A549 (cell line): ENCODE data around the gene ELF4.

Experiments
- CEBPB ChIP-seq, 2 experiments: fragments of >200 bp in 1 of 2; sonication (Bioruptor Twin) in 1 of 2; formaldehyde crosslinking in 1 of 2; IDR thresholded peaks; 2 replicates each; pipeline ENCODE4 v1.6.1; 2012 to 2016
- HOXA7 ChIP-seq: fragments of 250-450 bp; sonication (Bioruptor Pico); IDR thresholded peaks from 2 replicates; pipeline ENCODE4 v1.5.0; 2020; ENCODE audit warnings: mild to moderate bottlenecking, moderate library complexity
- JUNB ChIP-seq: fragments of >200 bp; sonication (Bioruptor Twin); formaldehyde crosslinking; IDR thresholded peaks from 2 replicates; pipeline ENCODE4 v1.6.1; 2016
- KDM1A ChIP-seq: fragments of 200-600 bp; sonication (generic); IDR thresholded peaks from 2 replicates; pipeline ENCODE4 v1.6.1; 2016; ENCODE audit warnings: low read depth, mild to moderate bottlenecking
- MYC ChIP-seq: IDR thresholded peaks from 2 replicates; pipeline ENCODE4 v1.6.1; 2012; ENCODE audit warnings: mild to moderate bottlenecking, inconsistent platforms, low read length, improper control_type of control experiment, borderline replicate concordance
- RCOR1 ChIP-seq: fragments of 150-350 bp; IDR thresholded peaks from 2 replicates; pipeline ENCODE4 v1.6.1; 2014; ENCODE audit warnings: antibody characterized with exemption, low read length, low read depth
- REST ChIP-seq: fragments of 200-600 bp; sonication (generic); IDR thresholded peaks from 2 replicates; pipeline ENCODE4 v1.6.1; 2016; ENCODE audit warnings: antibody characterized with exemption, mild to moderate bottlenecking, moderate library complexity
- TF ChIP-seq, protein P1 (sequence below): fragments of >200 bp; sonication (Bioruptor Twin); formaldehyde crosslinking; IDR thresholded peaks from 3 replicates; pipeline ENCODE4 v1.5.1; 2016

DNA sequence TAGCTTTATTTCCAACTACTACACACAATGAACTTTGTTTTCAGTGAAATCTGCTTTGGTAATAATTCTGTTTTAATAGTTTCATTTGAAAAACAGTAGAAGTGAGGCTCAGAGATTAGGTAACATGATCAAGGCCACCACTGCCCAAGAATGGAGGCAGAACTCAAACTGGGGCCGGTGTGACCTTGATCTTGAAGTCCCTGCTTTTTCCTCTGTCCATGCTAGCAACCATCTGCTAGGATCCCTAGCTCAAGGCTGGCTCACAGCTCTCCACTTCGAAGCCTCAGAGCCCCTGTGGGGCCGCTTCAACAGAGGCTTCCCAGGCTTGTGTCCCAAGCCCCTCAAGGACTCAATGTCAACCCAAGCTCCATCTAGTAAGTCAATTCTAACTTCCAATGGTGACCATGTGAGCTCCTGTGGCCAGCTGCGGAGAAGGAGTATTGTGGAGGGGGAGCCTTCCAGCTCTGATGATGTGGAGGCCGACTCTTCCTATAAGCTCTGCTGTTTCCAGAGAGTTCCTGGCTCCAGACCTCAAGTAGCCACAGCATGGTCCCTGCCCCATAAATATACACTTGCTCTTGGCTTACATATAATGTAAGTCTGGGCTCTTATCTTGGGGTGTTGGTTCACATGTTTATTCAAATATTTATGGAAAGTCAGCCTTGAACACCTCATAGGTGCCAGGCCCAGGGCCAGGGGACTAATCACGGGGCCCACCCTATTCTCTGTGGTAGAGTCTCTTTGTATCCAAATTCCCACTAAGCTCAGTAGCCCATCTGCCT, 14.9 kb downstream of the ELF4 start:
- TF ChIP-seq HOXA7 (no peak), MYC (no peak), JUNB (no peak), KDM1A (no peak), REST (no peak), CEBPB (IDR thresholded peaks at IDR 0.05) (no peak), RCOR1 (no peak)
- TF ChIP-seq, protein P1, sequence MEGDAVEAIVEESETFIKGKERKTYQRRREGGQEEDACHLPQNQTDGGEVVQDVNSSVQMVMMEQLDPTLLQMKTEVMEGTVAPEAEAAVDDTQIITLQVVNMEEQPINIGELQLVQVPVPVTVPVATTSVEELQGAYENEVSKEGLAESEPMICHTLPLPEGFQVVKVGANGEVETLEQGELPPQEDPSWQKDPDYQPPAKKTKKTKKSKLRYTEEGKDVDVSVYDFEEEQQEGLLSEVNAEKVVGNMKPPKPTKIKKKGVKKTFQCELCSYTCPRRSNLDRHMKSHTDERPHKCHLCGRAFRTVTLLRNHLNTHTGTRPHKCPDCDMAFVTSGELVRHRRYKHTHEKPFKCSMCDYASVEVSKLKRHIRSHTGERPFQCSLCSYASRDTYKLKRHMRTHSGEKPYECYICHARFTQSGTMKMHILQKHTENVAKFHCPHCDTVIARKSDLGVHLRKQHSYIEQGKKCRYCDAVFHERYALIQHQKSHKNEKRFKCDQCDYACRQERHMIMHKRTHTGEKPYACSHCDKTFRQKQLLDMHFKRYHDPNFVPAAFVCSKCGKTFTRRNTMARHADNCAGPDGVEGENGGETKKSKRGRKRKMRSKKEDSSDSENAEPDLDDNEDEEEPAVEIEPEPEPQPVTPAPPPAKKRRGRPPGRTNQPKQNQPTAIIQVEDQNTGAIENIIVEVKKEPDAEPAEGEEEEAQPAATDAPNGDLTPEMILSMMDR = no peak
